Activated gamma-delta T cell treated with Interleukin-2 at 50 U/mL for 16 hours (primary cell): ENCODE measurements around the gene REL.

Experiments
- DNase-seq: peaks from one replicate; pipeline ENCODE4 v3.0.0-alpha.2; 2020

The REL gene

GRCh38 chr2:60966507-60967405, 85.4 kb downstream of the REL start:
- no peak for DNase-seq

GRCh38 chr2:60972889-60973656, 91.7 kb downstream of the REL start:
- no peak for DNase-seq

DNA sequence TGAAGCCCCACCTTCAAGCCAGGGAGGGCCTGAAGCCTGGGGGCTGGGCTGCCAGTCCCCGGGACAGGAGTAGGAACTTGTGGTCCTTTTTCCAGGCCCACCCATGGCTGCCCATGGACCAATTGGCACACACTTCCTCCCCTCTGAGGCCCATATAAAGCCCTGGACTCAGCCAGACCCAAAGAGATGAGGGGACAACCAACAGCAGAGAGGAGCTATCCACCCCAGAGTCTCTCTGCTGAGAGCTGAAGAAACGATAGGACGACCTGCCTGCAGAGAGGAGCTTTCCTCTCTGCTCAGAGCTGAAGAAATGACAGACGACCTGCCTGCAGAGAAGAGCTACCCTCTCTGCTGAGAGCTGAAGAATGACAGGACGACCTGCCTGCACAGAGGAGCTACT, 92.3 kb downstream of the REL start:
- DNase-seq: no peak

GRCh38 chr2:60974652-60975051, 93.3 kb downstream of the REL start:
- no peak for DNase-seq
